Measurements from ENCODE around the gene TCEANC. TPM values are rescaled to one million over a fixed set of nuclear protein-coding genes. Genes with fewer than 3 reads are reported as not detected.
A peak's percentile ranks its signal among the peaks of the same experiment; 100 is the strongest.

The TCEANC gene
- total RNA-seq, 1 donor: 6.2 TPM

GRCh38 chrX:13684361-13684760 is 31.4 kb downstream of the TCEANC start:
- Histone ChIP-seq H3K4me3 (ENCODE audit: insufficient read depth, low read length) (no peak overlapping the region), H3K4me2 (ENCODE audit: insufficient read depth, low read length) (no peak overlapping the region), H3K79me2 (ENCODE audit: insufficient read depth, low read length) (peaks cover 5% of the 10 kb centered on the region), H2AFZ (ENCODE audit: low read length) (no peak overlapping the region), H3K9me3 (ENCODE audit: low read depth, low read length) (no peaks in the 10 kb centered on the region), H3K36me3 (ENCODE audit: insufficient read depth, low read length) (no peaks in the 10 kb centered on the region), H4K20me1 (ENCODE audit: insufficient read depth, low read length) (no peaks in the 10 kb centered on the region), H3K27me3 (ENCODE audit: insufficient read depth, low read length) (no peaks in the 10 kb centered on the region), H3K27ac (ENCODE audit: low read depth, low read length) (no peak overlapping the region), H3K4me1 (ENCODE audit: insufficient read depth, low read length) (no peaks in the 10 kb centered on the region)
- TF ChIP-seq CTCF (IDR thresholded peaks at IDR 0.05; ENCODE audit: extremely low read depth, low read depth, low read length): no peak
- DNase-seq (ENCODE audit: insufficient read length, low spot score, missing footprints): no peak

- DNase-seq (ENCODE audit: insufficient read length, low spot score, missing footprints): no peak
- no peaks in the 10 kb centered on the region for H3K27me3 ChIP-seq (ENCODE audit: insufficient read depth, low read length)
- no peak overlapping the region for H2AFZ ChIP-seq (ENCODE audit: low read length)
- H3K36me3 ChIP-seq (ENCODE audit: insufficient read depth, low read length): no peaks in the 10 kb centered on the region
- H4K20me1 ChIP-seq (ENCODE audit: insufficient read depth, low read length): no peaks in the 10 kb centered on the region
- no peak overlapping the region for H3K4me3 ChIP-seq (ENCODE audit: insufficient read depth, low read length)
- TF ChIP-seq CTCF (IDR thresholded peaks at IDR 0.05; ENCODE audit: extremely low read depth, low read depth, low read length): no peak
- H3K4me2 ChIP-seq (ENCODE audit: insufficient read depth, low read length): no peak overlapping the region
- H3K9me3 ChIP-seq (ENCODE audit: low read depth, low read length): no peaks in the 10 kb centered on the region
- peaks cover 3% of the 10 kb centered on the region for H3K4me1 ChIP-seq (ENCODE audit: insufficient read depth, low read length)
- peaks cover 14% of the 10 kb centered on the region for H3K79me2 ChIP-seq (ENCODE audit: insufficient read depth, low read length)
- no peak overlapping the region for H3K27ac ChIP-seq (ENCODE audit: low read depth, low read length)
Observed at GRCh38 chrX:13685126-13685763, 32.3 kb downstream of the TCEANC start.

- TF ChIP-seq CTCF (IDR thresholded peaks at IDR 0.05; ENCODE audit: extremely low read depth, low read depth, low read length): no peak
- no peak for DNase-seq (ENCODE audit: insufficient read length, low spot score, missing footprints)
Observed at GRCh38 chrX:13687203-13687602, 34.3 kb downstream of the TCEANC start.

GRCh38 chrX:13688384-13688957 is 35.5 kb downstream of the TCEANC start:
- Histone ChIP-seq H3K4me1 (ENCODE audit: insufficient read depth, low read length) (peaks cover 18% of the 10 kb centered on the region), H3K9me3 (ENCODE audit: low read depth, low read length) (no peaks in the 10 kb centered on the region), H3K36me3 (ENCODE audit: insufficient read depth, low read length) (no peaks in the 10 kb centered on the region), H2AFZ (ENCODE audit: low read length) (peak overlapping the region; percentile 78), H3K27me3 (ENCODE audit: insufficient read depth, low read length) (no peaks in the 10 kb centered on the region), H3K4me2 (ENCODE audit: insufficient read depth, low read length) (peak overlapping the region; percentile 93), H3K4me3 (ENCODE audit: insufficient read depth, low read length) (peak overlapping the region; percentile 89), H3K79me2 (ENCODE audit: insufficient read depth, low read length) (peaks cover 44% of the 10 kb centered on the region), H4K20me1 (ENCODE audit: insufficient read depth, low read length) (peaks cover 17% of the 10 kb centered on the region), H3K27ac (ENCODE audit: low read depth, low read length) (peak overlapping the region; percentile 82)
- DNase-seq (ENCODE audit: insufficient read length, low spot score, missing footprints): no peak
- no peak for TF ChIP-seq CTCF (IDR thresholded peaks at IDR 0.05; ENCODE audit: extremely low read depth, low read depth, low read length)

More at GRCh38 chrX:13687203-13687602, 34.3 kb downstream of the TCEANC start:
- H3K4me1 ChIP-seq (ENCODE audit: insufficient read depth, low read length): peaks cover 12% of the 10 kb centered on the region
- no peaks in the 10 kb centered on the region for H3K9me3 ChIP-seq (ENCODE audit: low read depth, low read length)
- no peak overlapping the region for H3K4me2 ChIP-seq (ENCODE audit: insufficient read depth, low read length)
- no peak overlapping the region for H3K27ac ChIP-seq (ENCODE audit: low read depth, low read length)
- H3K27me3 ChIP-seq (ENCODE audit: insufficient read depth, low read length): no peaks in the 10 kb centered on the region
- H4K20me1 ChIP-seq (ENCODE audit: insufficient read depth, low read length): peaks cover 14% of the 10 kb centered on the region
- no peak overlapping the region for H2AFZ ChIP-seq (ENCODE audit: low read length)
- no peaks in the 10 kb centered on the region for H3K36me3 ChIP-seq (ENCODE audit: insufficient read depth, low read length)
- H3K4me3 ChIP-seq (ENCODE audit: insufficient read depth, low read length): no peak overlapping the region
- H3K79me2 ChIP-seq (ENCODE audit: insufficient read depth, low read length): peaks cover 31% of the 10 kb centered on the region

Measured in osteoblast (primary cell).